Left colon (tissue), 2 donors: Measurements from ENCODE around the gene ARHGAP10. TPM values are rescaled to one million over a fixed set of nuclear protein-coding genes. Genes with fewer than 3 reads are reported as not detected.
"Not testable (repeated sequence)": the region's sequence is repeated elsewhere in the genome, so short reads cannot be mapped to it uniquely, and the experiment has no call there.

Experiments used
- ATAC-seq: fragments of 200-7000 bp; cut with Tn5 transposase; one replicate; pipeline ENCODE4 v1.9.1; 2020; ENCODE audit warnings: mild to moderate bottlenecking, moderate library complexity
- DNase-seq, 2 donors: peaks; one replicate each; pipeline ENCODE4 v3.0.0-alpha.2; 2020
- intact Hi-C, 2 donors: fragments of 100-400 bp; cut with DNase I in 1 of 2; cut with micrococcal nuclease in 1 of 2; formaldehyde crosslinking; loops; one replicate each; pipeline versions ENCODE4 v1.11.2 to v1.14.0; 2022; cut with DNase I, micrococcal nuclease
- total RNA-seq, 2 donors: library from RNA; stranded (reverse); fragmentation: NEBNext Ultra II Directional; extraction: Animal tissue kit (Norgen Biotek cat#: 25700); gene quantifications; one replicate each; pipeline ENCODE4 v1.2.1, GENCODE V29; 2021
- donor health status: DM: no; HTN: no; CAD: no.
- donor health status: DM: yes; HTN: yes; CAD: no.

Gene ARHGAP10
- total RNA-seq, 2 donors from 2014 or later, result 3.7 to 14.5 TPM

GRCh38 chr4:148077581-148077980 is 345.7 kb downstream of the ARHGAP10 start:
- no peak for ATAC-seq

GRCh38 chr4:148078061-148078460 is 346.2 kb downstream of the ARHGAP10 start:
- intact Hi-C loops, result no loop called here
- DNase-seq, result no peak
- no peak for ATAC-seq

More at GRCh38 chr4:148077581-148077980, 345.7 kb downstream of the ARHGAP10 start:
- intact Hi-C loops, result no loop called here
- no peak for DNase-seq

- DNase-seq (no peak), ATAC-seq (no peak)
- intact Hi-C loops, result no loop called here
These were observed 348.1 kb downstream of the ARHGAP10 start for GRCh38 chr4:148079961-148080360.

GRCh38 chr4:148081267-148081666 is 349.4 kb downstream of the ARHGAP10 start:
- ATAC-seq, result no peak
- DNase-seq, result no peak
- intact Hi-C loops, result no loop called here

- intact Hi-C loops, result no loop called here
- peak; percentile 9 for ATAC-seq
- DNase-seq, result no peak
These were observed 349.9 kb downstream of the ARHGAP10 start for GRCh38 chr4:148081745-148082144.

GRCh38 chr4:148083073-148083472 is 351.2 kb downstream of the ARHGAP10 start:
- intact Hi-C loops, DNase-seq, ATAC-seq: not testable (repeated sequence)

- ATAC-seq (peak; percentile 53), DNase-seq (no peak)
- intact Hi-C loops, result no loop called here
These were observed 357.7 kb downstream of the ARHGAP10 start for GRCh38 chr4:148089624-148090023.

- peak; percentile 8 for ATAC-seq
These were observed 358.1 kb downstream of the ARHGAP10 start for GRCh38 chr4:148090029-148090428.

GRCh38 chr4:148090503-148091476 is 358.9 kb downstream of the ARHGAP10 start:
- no peak for DNase-seq
- intact Hi-C loops, result no loop called here
- ATAC-seq, result peak; percentile 29

More at GRCh38 chr4:148090029-148090428, 358.1 kb downstream of the ARHGAP10 start:
- DNase-seq, result no peak
- intact Hi-C loops, result no loop called here

GRCh38 chr4:148091896-148092295 is 360.0 kb downstream of the ARHGAP10 start:
- DNase-seq, result no peak
- no peak for ATAC-seq
- intact Hi-C loops, result no loop called here

- no peak for DNase-seq
- intact Hi-C loops, result no loop called here
- ATAC-seq, result no peak
These were observed 360.6 kb downstream of the ARHGAP10 start for GRCh38 chr4:148092316-148093014.

- no peak for ATAC-seq
- intact Hi-C loops, result no loop called here
- DNase-seq, result no peak
These were observed 361.2 kb downstream of the ARHGAP10 start for GRCh38 chr4:148093065-148093464.

GRCh38 chr4:148094149-148094548 is 362.3 kb downstream of the ARHGAP10 start:
- intact Hi-C loops, result no loop called here
- DNase-seq (no peak), ATAC-seq (no peak)

GRCh38 chr4:148095346-148095923 is 363.5 kb downstream of the ARHGAP10 start:
- DNase-seq, result no peak
- intact Hi-C loops, result no loop called here
- ATAC-seq, result no peak

- no peak for ATAC-seq
- DNase-seq, result no peak
- intact Hi-C loops, result no loop called here
These were observed 365.9 kb downstream of the ARHGAP10 start for GRCh38 chr4:148097801-148098200.

GRCh38 chr4:148101235-148101634 is 369.3 kb downstream of the ARHGAP10 start:
- intact Hi-C loops, result no loop called here
- ATAC-seq (no peak), DNase-seq (no peak)

GRCh38 chr4:148101790-148102189 is 369.9 kb downstream of the ARHGAP10 start:
- intact Hi-C loops, result no loop called here
- DNase-seq (no peak), ATAC-seq (no peak)

GRCh38 chr4:148103597-148104355 is 371.9 kb downstream of the ARHGAP10 start:
- ATAC-seq (no peak), DNase-seq (no peak)
- intact Hi-C loops, result no loop called here

- intact Hi-C loops, result no loop called here
- no peak for DNase-seq
- no peak for ATAC-seq
These were observed 376.9 kb downstream of the ARHGAP10 start for GRCh38 chr4:148108766-148109165.
